Smooth muscle cell (in vitro differentiated cells): Measurements from ENCODE around the gene CDK11A. TPM values are rescaled to one million over a fixed set of nuclear protein-coding genes. Genes with fewer than 3 reads are reported as not detected.
"Not testable (repeated sequence)": the region's sequence is repeated elsewhere in the genome, so short reads cannot be mapped to it uniquely, and the experiment has no call there.

ENCODE experiments used
- DNase-seq: peaks from one replicate; lab custom pipeline; 2025; ENCODE audit not compliant: unreplicated experiment; lab: John Stamatoyannopoulos, UW
- H2AFZ ChIP-seq: fragments of 200-600 bp; sonication (generic); 2 replicates; pipeline ENCODE4 v1.6.0; 2016; ENCODE audit warnings: antibody characterized with exemption, low read depth, mild to moderate bottlenecking
- H3F3A ChIP-seq: fragments of 200-600 bp; sonication (generic); 2 replicates; pipeline ENCODE4 v1.6.0; 2017; ENCODE audit warnings: antibody characterized with exemption, low read depth
- H3K27ac ChIP-seq: fragments of 200-600 bp; sonication (generic); 2 replicates; pipeline ENCODE4 v1.5.1; 2016; ENCODE audit warnings: low read depth, mild to moderate bottlenecking
- H3K27me3 ChIP-seq: fragments of 200-600 bp; sonication (generic); 2 replicates; pipeline ENCODE4 v1.6.1; 2016; ENCODE audit warnings: low read depth, mild to moderate bottlenecking
- H3K36me3 ChIP-seq: fragments of 200-600 bp; sonication (generic); 2 replicates; pipeline ENCODE4 v1.5.1; 2016; ENCODE audit warnings: low read depth
- H3K4me1 ChIP-seq: fragments of 200-600 bp; sonication (generic); 2 replicates; pipeline ENCODE4 v1.5.1; 2016; ENCODE audit warnings: low read depth
- H3K4me2 ChIP-seq: fragments of 200-600 bp; sonication (generic); 2 replicates; pipeline ENCODE4 v1.6.0; 2016; ENCODE audit warnings: mild to moderate bottlenecking
- H3K4me3 ChIP-seq: fragments of 200-600 bp; sonication (generic); 2 replicates; pipeline ENCODE4 v1.5.1; 2016; ENCODE audit warnings: mild to moderate bottlenecking
- H3K79me2 ChIP-seq: fragments of 200-600 bp; sonication (generic); 2 replicates; pipeline ENCODE4 v1.6.0; 2016; ENCODE audit warnings: low read depth, mild to moderate bottlenecking
- H3K9ac ChIP-seq: fragments of 200-600 bp; sonication (generic); 2 replicates; pipeline ENCODE4 v1.6.0; 2016; ENCODE audit warnings: low read depth
- H3K9me3 ChIP-seq: fragments of 200-600 bp; sonication (generic); replicated peaks from 2 replicates; pipeline ENCODE4 v1.5.1; 2016; ENCODE audit warnings: low read depth
- H4K20me1 ChIP-seq: fragments of 200-600 bp; sonication (generic); 2 replicates; pipeline ENCODE4 v1.6.0; 2016; ENCODE audit warnings: low read depth
- CTCF ChIP-seq: fragments of 200-600 bp; sonication (generic); IDR thresholded peaks from 2 replicates; pipeline ENCODE4 v1.5.1; 2017; ENCODE audit warnings: borderline replicate concordance, mild to moderate bottlenecking, antibody characterized with exemption; ENCODE audit not compliant: insufficient read depth, poor library complexity, severe bottlenecking
- WGBS: methylation state at CpG from one replicate; pipeline ENCODE4 v1.1.7; 2016; ENCODE audit warnings: low lambda C conversion rate; 5-methylcytosine and 5-hydroxymethylcytosine counted together
- polyA plus RNA-seq: library from polyadenylated mRNA; unstranded; fragments of >200 nt; fragmentation: Nextera tagmentation; extraction: Ambion mirVana; gene quantifications from 2 replicates; pipeline ENCODE4 v1.2.1, GENCODE V29; 2016
- total RNA-seq: library from RNA; depleted of rRNA; stranded (reverse); fragments of >200 nt; gene quantifications from 2 replicates; pipeline ENCODE4 v1.2.3, GENCODE V29; 2014

Gene CDK11A
- total and polyA plus RNA-seq, 2 experiments from 2014 or later = 19.8 to 20.9 TPM

DNA sequence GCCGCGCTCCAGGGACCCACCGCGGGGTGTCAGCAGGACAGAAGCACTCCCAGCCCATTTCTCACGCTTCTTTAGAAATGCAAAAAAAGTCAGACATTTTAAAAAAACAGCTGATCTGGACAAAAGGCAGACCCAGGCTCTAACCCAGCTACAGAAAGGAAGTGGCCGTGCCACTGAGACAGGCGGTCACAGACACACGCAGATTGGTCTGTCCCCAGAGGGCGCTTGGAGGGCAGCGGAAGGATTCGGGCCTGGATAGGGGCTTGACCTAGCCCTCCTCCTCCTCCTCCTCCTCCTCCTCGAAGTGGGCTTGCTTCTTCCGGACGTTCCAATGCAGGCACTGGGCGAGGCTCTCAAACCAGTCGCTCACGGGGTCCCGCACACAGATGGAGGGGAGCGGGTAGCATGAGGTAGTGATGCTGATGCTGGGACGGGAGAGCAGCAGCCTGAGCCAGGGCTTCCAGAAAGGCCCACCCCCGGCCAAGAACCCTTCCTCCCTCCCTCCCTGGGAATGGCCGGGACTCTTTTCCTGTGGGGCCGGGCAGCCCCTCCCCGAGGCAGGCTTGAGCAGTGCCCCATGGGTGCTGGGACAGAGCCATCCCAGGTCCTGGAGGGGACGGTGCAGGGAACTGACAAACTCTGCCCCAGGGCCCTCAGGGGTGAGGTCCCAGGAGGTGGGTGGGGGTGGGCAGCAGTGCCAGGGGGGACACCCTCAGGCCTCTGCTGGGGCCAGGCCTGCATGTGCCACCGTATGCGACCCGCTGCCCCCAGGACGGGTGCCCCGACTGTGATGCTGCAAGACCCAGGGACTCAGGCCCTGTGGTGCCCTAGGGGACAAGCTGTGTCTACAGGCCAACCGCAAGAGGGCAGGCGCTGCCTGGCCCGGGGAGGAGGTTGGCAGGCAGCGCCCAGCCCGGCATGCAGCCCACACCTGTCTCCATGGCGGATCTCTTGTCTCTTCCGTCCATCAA is 28.8 kb upstream of the CDK11A start:
- TF ChIP-seq CTCF = no peak
- Histone ChIP-seq H3K9me3 (no peaks in the 10 kb centered on the region), H3K27me3 (no peaks in the 10 kb centered on the region), H3K4me2 (no peak overlapping the region), H3K4me1 (no peaks in the 10 kb centered on the region), H2AFZ (no peak overlapping the region), H3K27ac (no peak overlapping the region), H3K9ac (no peak overlapping the region), H3K79me2 (no peaks in the 10 kb centered on the region), H3K36me3 (no peaks in the 10 kb centered on the region), H3F3A (no peaks in the 10 kb centered on the region), H3K4me3 (no peak overlapping the region), H4K20me1 (peaks cover 5% of the 10 kb centered on the region)
- no peak for DNase-seq
- 93% methylated on average over 32 of the region's 37 CpGs for WGBS

DNA sequence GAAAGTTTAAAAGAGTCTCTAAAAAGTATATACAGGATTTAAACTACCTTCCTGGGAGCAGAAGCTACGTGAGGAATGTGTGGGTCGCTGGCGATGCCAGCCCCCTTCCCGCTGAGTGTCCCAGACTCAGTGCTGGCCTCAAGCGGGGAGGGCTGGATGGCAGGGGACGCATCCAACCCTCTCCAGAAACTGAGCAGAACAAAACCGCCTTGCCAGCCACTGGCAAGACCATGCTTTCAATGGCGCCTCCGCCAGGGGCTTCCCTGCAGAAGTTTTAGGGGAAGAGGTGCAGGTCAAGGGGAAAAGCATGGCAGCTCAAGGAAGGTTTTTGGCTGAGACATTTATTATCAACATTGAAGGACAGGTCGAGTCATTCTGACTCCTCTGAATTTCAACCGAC is 28.0 kb upstream of the CDK11A start:
- H3K79me2 ChIP-seq = no peaks in the 10 kb centered on the region
- no peaks in the 10 kb centered on the region for H3K9me3 ChIP-seq
- no peaks in the 10 kb centered on the region for H3F3A ChIP-seq
- H3K4me3 ChIP-seq = no peak overlapping the region
- no peak overlapping the region for H3K9ac ChIP-seq
- H4K20me1 ChIP-seq = no peaks in the 10 kb centered on the region
- no peak for DNase-seq
- H3K27ac ChIP-seq = no peak overlapping the region
- no peak for TF ChIP-seq CTCF
- H3K4me2 ChIP-seq = no peak overlapping the region
- no peak overlapping the region for H2AFZ ChIP-seq
- H3K27me3 ChIP-seq = no peaks in the 10 kb centered on the region
- H3K4me1 ChIP-seq = no peaks in the 10 kb centered on the region
- no peaks in the 10 kb centered on the region for H3K36me3 ChIP-seq
- 94% methylated on average over 11 of the region's 11 CpGs for WGBS

DNA sequence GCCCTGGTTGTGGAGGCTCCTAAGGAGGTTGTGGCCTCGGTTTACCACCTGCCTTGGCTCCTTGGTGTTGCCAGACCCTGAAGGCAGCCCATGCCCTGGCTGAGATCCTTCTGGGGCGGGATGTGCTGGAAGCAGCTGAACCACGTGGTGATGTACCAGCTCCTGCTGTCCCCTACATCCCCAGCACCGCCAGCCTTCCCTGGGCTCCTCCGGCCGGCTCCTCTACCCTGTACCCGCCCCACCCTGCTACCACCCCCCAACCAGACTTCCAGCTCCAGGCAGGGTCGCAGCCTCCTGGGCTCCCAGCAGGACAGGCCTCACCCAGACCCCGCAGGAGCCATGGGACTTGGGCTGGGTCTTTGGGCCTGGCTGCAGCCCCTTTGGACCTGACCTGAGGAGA is 25.8 kb upstream of the CDK11A start:
- H2AFZ ChIP-seq, H3K36me3 ChIP-seq, H3K4me2 ChIP-seq, H3K27ac ChIP-seq, H3F3A ChIP-seq, H3K9me3 ChIP-seq, H3K4me1 ChIP-seq, DNase-seq, H3K27me3 ChIP-seq, H3K4me3 ChIP-seq, H3K79me2 ChIP-seq, H4K20me1 ChIP-seq, H3K9ac ChIP-seq: not testable (repeated sequence)
- WGBS = 83% methylated on average over 3 of the region's 9 CpGs

DNA sequence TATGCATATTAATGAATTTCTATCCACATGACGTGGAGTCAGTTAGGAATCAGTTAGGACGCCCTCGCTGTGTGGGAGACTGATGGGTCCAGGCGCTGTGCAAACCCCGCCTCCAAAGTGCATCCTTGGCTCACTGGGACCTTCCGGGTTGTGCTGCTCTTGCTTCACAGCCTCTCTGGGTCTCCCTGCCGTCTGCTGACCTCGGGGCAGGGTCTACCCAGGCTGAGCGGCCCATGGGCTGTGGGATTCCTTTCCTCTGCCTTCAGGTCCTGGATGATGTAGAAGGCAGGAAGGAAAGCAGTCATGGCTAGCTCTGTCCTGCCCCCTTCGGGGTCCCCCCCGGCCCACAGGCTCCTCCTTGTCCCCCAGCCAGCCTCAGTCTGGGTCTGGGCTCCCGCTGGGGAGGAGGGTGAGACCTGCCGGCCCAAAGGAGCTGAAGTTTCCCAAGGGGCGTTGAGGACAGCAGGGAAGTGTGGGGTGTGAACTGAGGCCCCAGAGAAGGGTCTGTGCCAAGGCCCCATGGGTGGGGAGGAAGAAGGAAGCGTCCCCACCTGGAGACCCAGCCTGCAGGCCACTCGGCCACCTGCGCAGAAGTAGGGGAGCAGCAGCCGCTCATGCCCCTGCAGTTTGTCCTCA is 24.6 kb upstream of the CDK11A start:
- Histone ChIP-seq H4K20me1 (no peaks in the 10 kb centered on the region), H3K36me3 (no peaks in the 10 kb centered on the region), H3K79me2 (no peaks in the 10 kb centered on the region), H3K9ac (no peak overlapping the region), H3K4me3 (no peak overlapping the region), H3K4me2 (no peak overlapping the region), H3K27ac (no peak overlapping the region), H2AFZ (no peak overlapping the region), H3K27me3 (no peaks in the 10 kb centered on the region), H3K9me3 (no peaks in the 10 kb centered on the region), H3K4me1 (no peaks in the 10 kb centered on the region), H3F3A (no peaks in the 10 kb centered on the region)
- no peak for TF ChIP-seq CTCF
- 82% methylated on average over 18 of the region's 18 CpGs for WGBS
- no peak for DNase-seq

- not testable (repeated sequence) for H3K9ac ChIP-seq, H3K4me1 ChIP-seq, H2AFZ ChIP-seq, H3K4me2 ChIP-seq, H3F3A ChIP-seq, DNase-seq, H3K36me3 ChIP-seq, H3K27me3 ChIP-seq, H3K9me3 ChIP-seq, H4K20me1 ChIP-seq
- WGBS = no CpG with 5 or more reads among the region's 35 CpGs
- Histone ChIP-seq H3K4me3 (peak overlapping the region; percentile 48), H3K79me2 (peaks cover 14% of the 10 kb centered on the region), H3K27ac (peak overlapping the region; percentile 89)
These were observed 22.4 kb upstream of the CDK11A start for GRCh38 chr1:1746566-1746909.
